Ectodermal cell (in vitro differentiated cells): ENCODE measurements around the gene DIP2C.
A peak's percentile ranks its signal among the peaks of the same experiment; 100 is the strongest.
"Not testable (repeated sequence)": the region's sequence is repeated elsewhere in the genome, so short reads cannot be mapped to it uniquely, and the experiment has no call there.

Experiments
- H3K27ac ChIP-seq: 2 replicates; pipeline ENCODE4 v1.7.0; 2013; ENCODE audit warnings: mild to moderate bottlenecking, low read depth, low read length; ENCODE audit not compliant: insufficient read depth, poor library complexity, severe bottlenecking
- H3K27me3 ChIP-seq: 2 replicates; pipeline ENCODE4 v1.7.0; 2013; ENCODE audit warnings: mild to moderate bottlenecking, low read length; ENCODE audit not compliant: insufficient read depth, control insufficient read depth, poor library complexity, severe bottlenecking
- H3K36me3 ChIP-seq: one replicate; pipeline ENCODE4 v1.7.0; 2013; ENCODE audit warnings: low read length; ENCODE audit not compliant: control insufficient read depth, insufficient read depth
- H3K4me1 ChIP-seq: one replicate; pipeline ENCODE4 v1.7.0; 2013; ENCODE audit warnings: low read length; ENCODE audit not compliant: control insufficient read depth, insufficient read depth
- H3K4me3 ChIP-seq: 2 replicates; pipeline ENCODE4 v1.7.0; 2013; ENCODE audit warnings: low read depth, low read length, control low read depth; ENCODE audit not compliant: insufficient read depth
- H3K9me3 ChIP-seq: 2 replicates; pipeline ENCODE4 v1.7.0; 2013; ENCODE audit warnings: mild to moderate bottlenecking, low read length, moderate library complexity; ENCODE audit not compliant: control insufficient read depth
- WGBS, 2 experiments: methylation state at CpG; one replicate each; pipeline ENCODE4 v1.1.7; 2013; ENCODE audit warnings: missing lambda C conversion rate in 2 of 2; 5-methylcytosine and 5-hydroxymethylcytosine counted together

Gene DIP2C

GRCh38 chr10:484441-484924, 205.0 kb downstream of the DIP2C start:
- peaks cover 27% of the 10 kb centered on the region for H3K27me3 ChIP-seq
- WGBS, 2 experiments: 14 to 16% methylated on average over 24 of the region's 24 CpGs
- H3K27ac ChIP-seq: peak overlapping the region; percentile 58
- no peaks in the 10 kb centered on the region for H3K9me3 ChIP-seq
- peaks cover 33% of the 10 kb centered on the region for H3K4me1 ChIP-seq
- peak overlapping the region; percentile 14 for H3K4me3 ChIP-seq
- no peaks in the 10 kb centered on the region for H3K36me3 ChIP-seq

DNA sequence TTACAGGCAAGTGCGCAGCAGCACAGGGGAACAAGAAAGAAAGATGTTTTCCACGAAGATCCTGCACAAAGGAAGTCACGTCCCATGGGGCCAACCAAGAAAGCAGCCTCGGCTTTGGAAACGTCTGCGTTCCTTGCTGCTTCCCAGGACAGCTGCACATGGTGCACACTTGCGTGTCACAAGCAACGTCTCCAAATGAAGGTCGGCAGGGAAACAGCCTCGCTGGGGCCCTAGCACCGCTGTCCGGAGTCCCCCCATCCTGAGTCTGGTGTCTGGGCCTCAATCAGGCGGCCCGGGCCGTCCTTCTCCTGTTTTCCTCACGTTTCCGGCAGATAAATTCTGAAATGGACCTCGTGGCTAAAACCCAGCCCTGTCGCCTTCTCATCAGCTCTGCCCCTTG, 206.2 kb downstream of the DIP2C start:
- Histone ChIP-seq H3K36me3 (no peaks in the 10 kb centered on the region), H3K27me3 (peaks cover 27% of the 10 kb centered on the region), H3K27ac (no peak overlapping the region), H3K4me1 (peaks cover 33% of the 10 kb centered on the region), H3K4me3 (no peak overlapping the region), H3K9me3 (no peaks in the 10 kb centered on the region)
- 93 to 95% methylated on average over 19 of the region's 19 CpGs for WGBS, 2 experiments

- Histone ChIP-seq H3K27ac (no peak overlapping the region), H3K4me3 (no peak overlapping the region), H3K36me3 (no peaks in the 10 kb centered on the region), H3K27me3 (peaks cover 27% of the 10 kb centered on the region), H3K4me1 (peaks cover 33% of the 10 kb centered on the region), H3K9me3 (no peaks in the 10 kb centered on the region)
- WGBS, 2 experiments: 93 to 97% methylated on average over 9 of the region's 10 CpGs
These were observed 206.6 kb downstream of the DIP2C start for GRCh38 chr10:482848-483247.

- H3K36me3 ChIP-seq: no peaks in the 10 kb centered on the region
- peaks cover 31% of the 10 kb centered on the region for H3K4me1 ChIP-seq
- H3K27ac ChIP-seq: no peak overlapping the region
- H3K27me3 ChIP-seq: peaks cover 23% of the 10 kb centered on the region
- no peaks in the 10 kb centered on the region for H3K9me3 ChIP-seq
- 94% methylated on average over 16 of the region's 16 CpGs for WGBS, 2 experiments
- H3K4me3 ChIP-seq: no peak overlapping the region
These were observed 207.4 kb downstream of the DIP2C start for GRCh38 chr10:482051-482501.

- 90 to 93% methylated on average over 15 of the region's 15 CpGs for WGBS, 2 experiments
- H3K27me3 ChIP-seq: peaks cover 19% of the 10 kb centered on the region
- no peaks in the 10 kb centered on the region for H3K9me3 ChIP-seq
- no peak overlapping the region for H3K4me3 ChIP-seq
- H3K27ac ChIP-seq: no peak overlapping the region
- H3K36me3 ChIP-seq: no peaks in the 10 kb centered on the region
- peaks cover 26% of the 10 kb centered on the region for H3K4me1 ChIP-seq
These were observed 207.8 kb downstream of the DIP2C start for GRCh38 chr10:481628-482027.

DNA sequence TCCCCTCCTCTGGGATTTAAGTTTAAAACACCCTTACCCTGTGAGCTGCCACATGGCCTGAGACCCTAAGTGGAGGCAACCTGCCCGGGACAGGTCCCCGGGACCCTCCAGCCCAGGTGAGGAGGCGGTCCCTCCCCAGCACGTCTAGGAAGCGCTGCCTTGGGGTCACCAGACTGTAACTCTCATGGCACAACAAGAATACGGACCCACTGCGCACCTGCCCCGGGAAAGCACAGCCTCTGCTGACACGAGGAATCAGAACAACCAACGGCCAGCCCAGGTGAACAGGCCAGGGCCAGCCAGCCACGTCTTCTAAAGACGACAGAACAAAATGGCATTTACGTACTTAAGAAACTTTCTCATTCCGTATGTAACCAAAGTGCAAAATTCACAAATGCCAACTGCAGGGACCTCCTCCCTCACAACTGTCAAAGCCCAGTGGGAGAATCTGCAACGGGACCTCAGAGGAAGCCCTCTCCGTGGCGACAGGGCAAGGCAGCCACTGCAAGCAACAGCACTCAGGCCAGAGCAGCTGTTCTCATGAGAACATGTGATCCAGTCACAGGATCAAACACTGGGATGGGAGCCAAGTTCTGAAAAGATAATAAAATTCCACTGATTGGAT, 208.4 kb downstream of the DIP2C start:
- Histone ChIP-seq H3K27ac (no peak overlapping the region), H3K4me3 (no peak overlapping the region), H3K27me3 (peaks cover 13% of the 10 kb centered on the region), H3K9me3 (no peaks in the 10 kb centered on the region), H3K36me3 (no peaks in the 10 kb centered on the region), H3K4me1 (peaks cover 20% of the 10 kb centered on the region)
- 91 to 94% methylated on average over 17 of the region's 17 CpGs for WGBS, 2 experiments

GRCh38 chr10:480498-480927, 209.0 kb downstream of the DIP2C start:
- H3K27me3 ChIP-seq: peaks cover 8% of the 10 kb centered on the region
- WGBS, 2 experiments: 95 to 96% methylated on average over 23 of the region's 23 CpGs

GRCh38 chr10:479706-480497, 209.6 kb downstream of the DIP2C start:
- not testable (repeated sequence) for H3K27ac ChIP-seq, H3K36me3 ChIP-seq, H3K4me3 ChIP-seq, H3K4me1 ChIP-seq, H3K9me3 ChIP-seq, H3K27me3 ChIP-seq
- WGBS, 2 experiments: 96% methylated on average over 33 of the region's 33 CpGs

More at GRCh38 chr10:480498-480927, 209.0 kb downstream of the DIP2C start:
- Histone ChIP-seq H3K4me1 (peaks cover 15% of the 10 kb centered on the region), H3K4me3 (no peak overlapping the region), H3K27ac (no peak overlapping the region), H3K9me3 (no peaks in the 10 kb centered on the region), H3K36me3 (no peaks in the 10 kb centered on the region)

DNA sequence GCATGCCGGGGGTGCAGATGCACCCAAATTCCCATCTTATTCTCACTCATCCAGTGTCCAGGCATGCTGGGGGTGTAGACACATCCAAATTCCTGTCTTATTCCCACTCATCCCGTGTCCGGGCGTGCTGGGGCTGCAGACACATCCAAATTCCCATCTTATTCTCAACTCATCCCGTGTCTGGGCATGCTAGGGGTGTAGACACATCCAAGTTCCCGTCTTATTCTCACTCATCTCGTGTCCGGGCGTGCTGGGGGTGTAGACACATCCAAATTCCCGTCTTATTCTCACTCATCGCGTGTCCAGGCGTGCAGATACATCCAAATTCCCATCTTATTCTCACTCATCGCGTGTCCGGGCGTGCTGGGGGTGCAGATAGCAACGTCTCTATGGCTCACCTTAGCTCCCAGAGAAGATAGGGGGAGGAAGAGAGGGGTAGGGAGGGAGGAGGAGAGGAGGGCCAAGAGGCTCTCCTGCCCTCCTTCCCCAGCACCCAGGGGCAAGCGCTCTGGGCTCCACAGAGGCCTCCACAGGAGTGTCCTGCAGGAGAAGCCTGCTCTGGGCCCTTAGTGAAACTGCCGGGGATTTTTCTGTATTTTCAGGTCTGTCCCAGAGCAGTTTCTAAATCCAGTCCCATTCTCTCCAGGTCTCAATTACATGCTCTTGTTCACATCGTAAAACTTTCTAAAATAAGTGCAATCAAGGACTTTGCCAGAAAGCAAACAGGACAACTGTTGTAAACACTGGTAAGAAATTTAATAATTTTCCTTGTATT, 210.8 kb downstream of the DIP2C start:
- Histone ChIP-seq H3K9me3 (no peaks in the 10 kb centered on the region), H3K27ac (no peak overlapping the region), H3K4me1 (no peaks in the 10 kb centered on the region), H3K4me3 (no peak overlapping the region), H3K27me3 (peaks cover under 1% of the 10 kb centered on the region), H3K36me3 (no peaks in the 10 kb centered on the region)
- WGBS, 2 experiments: 93 to 95% methylated on average over 21 of the region's 21 CpGs

- Histone ChIP-seq H3K4me1 (no peaks in the 10 kb centered on the region), H3K27me3 (no peaks in the 10 kb centered on the region), H3K9me3 (no peaks in the 10 kb centered on the region), H3K4me3 (no peak overlapping the region), H3K27ac (no peak overlapping the region), H3K36me3 (no peaks in the 10 kb centered on the region)
- 93 to 94% methylated on average over 3 of the region's 3 CpGs for WGBS, 2 experiments
These were observed 211.8 kb downstream of the DIP2C start for GRCh38 chr10:477620-478019.
